ENCODE measurements around the gene EMX1. TPM values are rescaled to one million over a fixed set of nuclear protein-coding genes. Genes with fewer than 3 reads are reported as not detected.

The EMX1 gene
- total RNA-seq, 2 experiments from 2014 or later: not detected

GRCh38 chr2:72982219-72982618, 64.9 kb downstream of the EMX1 start:
- no peak overlapping the region for H3K27ac ChIP-seq (ENCODE audit: low read depth, low read length, poor library complexity, severe bottlenecking)
- TF ChIP-seq EZH2phosphoT487 (IDR thresholded peaks at IDR 0.05; ENCODE audit: borderline replicate concordance, low read depth, low read length): no peak
- no peak for TF ChIP-seq CTCF (conservative IDR thresholded peaks at IDR 0.05; ENCODE audit: low read length)
- H3K4me1 ChIP-seq (ENCODE audit: insufficient read depth, low read length, poor library complexity, severe bottlenecking): no peaks in the 10 kb centered on the region
- no TSS peak for BruUV-seq (replicated peaks)
- no peaks in the 10 kb centered on the region for H4K20me1 ChIP-seq (ENCODE audit: insufficient read depth, low read length)
- no peaks in the 10 kb centered on the region for H3K9me3 ChIP-seq (ENCODE audit: low read length)
- no peaks in the 10 kb centered on the region for H3K36me3 ChIP-seq (ENCODE audit: insufficient read depth, low read length)
- H2AFZ ChIP-seq (ENCODE audit: low read length): no peak overlapping the region
- intact Hi-C loops (cut with micrococcal nuclease; ENCODE audit: unreplicated experiment): no loop called here
- no peaks in the 10 kb centered on the region for H3K79me2 ChIP-seq (ENCODE audit: insufficient read depth, low read depth, low read length)
- no peak overlapping the region for H3K4me3 ChIP-seq (ENCODE audit: low read depth, low read length, poor library complexity, severe bottlenecking)
- POLR2A ChIA-PET: no interaction called here
- no peaks in the 10 kb centered on the region for H3K9me2 ChIP-seq (ENCODE audit: insufficient read depth, low read length)
- no peak for DNase-seq (ENCODE audit: low spot score)
- CTCF ChIA-PET (ENCODE audit: unreplicated experiment): no interaction called here
- H3K4me2 ChIP-seq (ENCODE audit: low read length): no peak overlapping the region

- BruUV-seq (replicated peaks): no TSS peak
- H3K79me2 ChIP-seq (ENCODE audit: insufficient read depth, low read depth, low read length): no peaks in the 10 kb centered on the region
- ChIA-PET CTCF (ENCODE audit: unreplicated experiment) (no interaction called here), POLR2A (no interaction called here)
- H2AFZ ChIP-seq (ENCODE audit: low read length): no peak overlapping the region
- H3K9me3 ChIP-seq (ENCODE audit: low read length): no peaks in the 10 kb centered on the region
- intact Hi-C loops (cut with micrococcal nuclease; ENCODE audit: unreplicated experiment): no loop called here
- H3K9me2 ChIP-seq (ENCODE audit: insufficient read depth, low read length): no peaks in the 10 kb centered on the region
- no peak overlapping the region for H3K27ac ChIP-seq (ENCODE audit: low read depth, low read length, poor library complexity, severe bottlenecking)
- no peak overlapping the region for H3K4me2 ChIP-seq (ENCODE audit: low read length)
- DNase-seq (ENCODE audit: low spot score): no peak
- no peaks in the 10 kb centered on the region for H3K36me3 ChIP-seq (ENCODE audit: insufficient read depth, low read length)
- H3K4me1 ChIP-seq (ENCODE audit: insufficient read depth, low read length, poor library complexity, severe bottlenecking): no peaks in the 10 kb centered on the region
- TF ChIP-seq EZH2phosphoT487 (IDR thresholded peaks at IDR 0.05; ENCODE audit: borderline replicate concordance, low read depth, low read length) (no peak), CTCF (conservative IDR thresholded peaks at IDR 0.05; ENCODE audit: low read length) (no peak)
- H4K20me1 ChIP-seq (ENCODE audit: insufficient read depth, low read length): no peaks in the 10 kb centered on the region
- H3K4me3 ChIP-seq (ENCODE audit: low read depth, low read length, poor library complexity, severe bottlenecking): no peak overlapping the region
Measured at GRCh38 chr2:72982781-72983499, 65.6 kb downstream of the EMX1 start.

GRCh38 chr2:72983500-72984161, 66.3 kb downstream of the EMX1 start:
- no peaks in the 10 kb centered on the region for H3K9me3 ChIP-seq (ENCODE audit: low read length)
- H3K79me2 ChIP-seq (ENCODE audit: insufficient read depth, low read depth, low read length): no peaks in the 10 kb centered on the region
- no peak overlapping the region for H3K4me3 ChIP-seq (ENCODE audit: low read depth, low read length, poor library complexity, severe bottlenecking)
- ChIA-PET POLR2A (no interaction called here), CTCF (ENCODE audit: unreplicated experiment) (no interaction called here)
- H3K36me3 ChIP-seq (ENCODE audit: insufficient read depth, low read length): no peaks in the 10 kb centered on the region
- no peak overlapping the region for H2AFZ ChIP-seq (ENCODE audit: low read length)
- H3K9me2 ChIP-seq (ENCODE audit: insufficient read depth, low read length): no peaks in the 10 kb centered on the region
- H3K27ac ChIP-seq (ENCODE audit: low read depth, low read length, poor library complexity, severe bottlenecking): no peak overlapping the region
- H3K4me2 ChIP-seq (ENCODE audit: low read length): no peak overlapping the region
- no peaks in the 10 kb centered on the region for H4K20me1 ChIP-seq (ENCODE audit: insufficient read depth, low read length)
- intact Hi-C loops (cut with micrococcal nuclease; ENCODE audit: unreplicated experiment): no loop called here
- no TSS peak for BruUV-seq (replicated peaks)
- no peaks in the 10 kb centered on the region for H3K4me1 ChIP-seq (ENCODE audit: insufficient read depth, low read length, poor library complexity, severe bottlenecking)
- TF ChIP-seq EZH2phosphoT487 (IDR thresholded peaks at IDR 0.05; ENCODE audit: borderline replicate concordance, low read depth, low read length) (no peak), CTCF (conservative IDR thresholded peaks at IDR 0.05; ENCODE audit: low read length) (no peak)
- DNase-seq (ENCODE audit: low spot score): no peak
